Measurements from ENCODE around the gene RHOA. TPM values are rescaled to one million over a fixed set of nuclear protein-coding genes. Genes with fewer than 3 reads are reported as not detected.

The RHOA gene
- total RNA-seq: 100 to 1,000 TPM; 518 to 520 TPM

DNA sequence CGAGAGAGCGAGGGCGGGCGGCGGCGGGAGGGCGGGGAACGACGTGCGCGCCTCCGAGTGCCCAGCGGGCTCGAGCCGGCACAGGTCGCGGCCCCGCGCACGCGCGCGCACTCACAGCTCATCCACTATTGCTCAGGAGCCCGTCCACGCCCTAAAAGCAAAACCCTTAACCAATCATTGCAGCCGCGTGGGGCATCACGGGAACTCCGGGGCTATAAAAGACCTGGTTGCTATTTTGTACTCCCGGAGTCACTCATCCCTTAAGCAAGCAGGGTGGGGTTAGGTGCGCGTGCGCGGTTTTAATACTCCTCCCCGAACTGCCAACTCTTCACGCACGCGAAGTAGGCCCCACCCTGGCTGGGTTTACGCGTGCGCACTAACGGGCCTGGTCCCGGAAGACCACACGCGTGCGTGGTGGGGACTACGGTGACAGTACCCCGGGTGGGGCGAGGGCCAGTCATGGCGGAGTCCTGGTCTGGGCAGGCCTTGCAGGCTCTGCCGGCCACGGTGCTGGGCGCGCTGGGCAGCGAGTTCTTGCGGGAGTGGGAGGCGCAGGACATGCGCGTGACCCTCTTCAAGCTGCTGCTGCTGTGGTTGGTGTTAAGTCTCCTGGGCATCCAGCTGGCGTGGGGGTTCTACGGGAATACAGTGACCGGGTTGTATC lies at the start of gene RHOA, which contains the start of gene TCTA:
RHOA (minus strand) TSS at position 9 of the 664 bp plus-strand sequence. CDS start 36,387 bp downstream, outside the sequence.
TCTA (plus strand) TSS at position 456 of the 664 bp plus-strand sequence; CDS start at position 460, 4 bp downstream.
- Mint-ChIP-seq H3K27ac (peak within 1 kb of the TSS; percentile 95), H3K9me3 (ENCODE audit: insufficient read depth) (no peaks in the 10 kb centered on the region), H3K4me1 (ENCODE audit: low read depth) (peaks cover 64% of the 10 kb centered on the region), H3K27me3 (ENCODE audit: low read depth) (peaks cover 1% of the 10 kb centered on the region), H3K4me3 (peak within 1 kb of the TSS; percentile 86), H3K36me3 (ENCODE audit: low read depth) (peaks cover 61% of the 10 kb centered on the region)
- POLR2A ChIA-PET: interaction anchor here (0.5 to 7.1 kb wide), 27 partner anchors 9 to 403 kb away, joined by 3 to 107 read pairs (median 4); partner anchors contain the start of genes DAG1, GPX1, NDUFAF3 and NICN1
- ATAC-seq: peak; percentile 87
- DNase-seq: peak; percentile 99
- CTCF ChIA-PET: interaction anchor here (1.0 to 1.9 kb wide), 4 partner anchors 17 to 73 kb away, joined by 3 to 16 read pairs (median 6); partner anchors contain the start of genes NICN1 and USP4

- ATAC-seq: no peak
- Mint-ChIP-seq H3K9me3 (ENCODE audit: insufficient read depth) (no peaks in the 10 kb centered on the region), H3K27me3 (ENCODE audit: low read depth) (peaks cover 2% of the 10 kb centered on the region), H3K4me3 (no peak overlapping the region), H3K36me3 (ENCODE audit: low read depth) (no peaks in the 10 kb centered on the region), H3K4me1 (ENCODE audit: low read depth) (no peaks in the 10 kb centered on the region), H3K27ac (no peak overlapping the region)
- no peak for DNase-seq
- ChIA-PET POLR2A (no interaction called here), CTCF (interaction anchor here (1.3 kb wide), 1 partner anchor 79 kb away, joined by 4 read pairs; no protein-coding TSS in a partner anchor)
Measured at GRCh38 chr3:49460956-49461355, 49.2 kb upstream of the RHOA start.

DNA sequence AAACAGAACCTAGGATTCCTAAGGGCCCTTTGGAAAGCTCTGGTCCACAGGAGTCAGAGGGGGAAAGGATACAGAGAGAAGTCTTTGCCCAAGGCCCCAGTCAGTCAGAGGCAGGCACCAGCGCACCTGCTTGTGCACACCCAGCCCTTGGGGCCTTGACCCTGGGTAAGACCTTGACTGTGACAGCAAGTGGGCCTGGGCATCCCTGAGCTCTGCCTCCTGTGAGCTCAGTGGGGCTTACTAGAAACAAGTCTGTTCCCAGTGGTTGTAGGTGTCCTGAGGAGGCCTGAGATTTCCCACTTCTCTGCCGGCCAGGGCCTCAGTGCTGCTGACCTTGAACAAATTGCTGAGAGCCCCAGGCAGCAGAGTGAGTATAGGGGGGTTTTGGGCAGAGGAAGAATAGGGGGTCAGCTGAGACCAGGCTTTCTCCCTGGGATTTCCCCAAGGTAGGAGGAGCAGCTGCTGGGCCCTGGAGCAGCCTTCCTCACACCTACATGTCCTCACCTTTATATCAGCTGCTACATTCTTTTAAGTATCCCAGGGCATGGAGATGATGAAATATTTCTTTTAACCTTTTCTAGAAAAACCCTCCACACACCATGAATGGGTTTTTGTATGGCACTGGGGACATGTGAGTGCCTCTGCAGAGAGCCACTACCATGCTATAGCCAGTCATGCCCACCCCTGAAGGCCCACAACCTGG lies 48.6 kb upstream of the RHOA start:
- peaks cover 2% of the 10 kb centered on the region for H3K27me3 Mint-ChIP-seq (ENCODE audit: low read depth)
- DNase-seq: no peak
- no peak for ATAC-seq
- peaks cover 3% of the 10 kb centered on the region for H3K4me1 Mint-ChIP-seq (ENCODE audit: low read depth)
- H3K36me3 Mint-ChIP-seq (ENCODE audit: low read depth): no peaks in the 10 kb centered on the region
- H3K4me3 Mint-ChIP-seq: no peak overlapping the region
- ChIA-PET CTCF (interaction anchor here (1.2 to 1.3 kb wide), 2 partner anchors 79 to 120 kb away, joined by 3 to 4 read pairs; no protein-coding TSS in a partner anchor), POLR2A (no interaction called here)
- no peak overlapping the region for H3K27ac Mint-ChIP-seq
- H3K9me3 Mint-ChIP-seq (ENCODE audit: insufficient read depth): no peaks in the 10 kb centered on the region

- no peaks in the 10 kb centered on the region for H3K9me3 Mint-ChIP-seq (ENCODE audit: insufficient read depth)
- H3K4me1 Mint-ChIP-seq (ENCODE audit: low read depth): peaks cover 3% of the 10 kb centered on the region
- POLR2A ChIA-PET: no interaction called here
- CTCF ChIA-PET: interaction anchor here (1.0 to 1.4 kb wide), 2 partner anchors 14 to 285 kb away, joined by 3 to 4 read pairs; partner anchors contain the start of genes DAG1 and KLHDC8B
- no peaks in the 10 kb centered on the region for H3K27me3 Mint-ChIP-seq (ENCODE audit: low read depth)
- H3K27ac Mint-ChIP-seq: no peak overlapping the region
- no peak for DNase-seq
- no peak for ATAC-seq
- H3K4me3 Mint-ChIP-seq: no peak overlapping the region
- no peaks in the 10 kb centered on the region for H3K36me3 Mint-ChIP-seq (ENCODE audit: low read depth)
Measured at GRCh38 chr3:49456466-49456865, 44.7 kb upstream of the RHOA start.

GRCh38 chr3:49454898-49455681 lies 43.3 kb upstream of the RHOA start:
- ATAC-seq (no peak), DNase-seq (no peak)
- CTCF ChIA-PET: interaction anchor here (1.0 to 1.6 kb wide), 3 partner anchors 15 to 177 kb away, joined by 3 to 8 read pairs (median 4); partner anchors contain the start of gene DAG1
- H3K36me3 Mint-ChIP-seq (ENCODE audit: low read depth): no peaks in the 10 kb centered on the region
- no peak overlapping the region for H3K4me3 Mint-ChIP-seq
- H3K9me3 Mint-ChIP-seq (ENCODE audit: insufficient read depth): no peaks in the 10 kb centered on the region
- H3K27me3 Mint-ChIP-seq (ENCODE audit: low read depth): no peaks in the 10 kb centered on the region
- POLR2A ChIA-PET: no interaction called here
- no peak overlapping the region for H3K27ac Mint-ChIP-seq
- H3K4me1 Mint-ChIP-seq (ENCODE audit: low read depth): peaks cover 3% of the 10 kb centered on the region

- ChIA-PET POLR2A (no interaction called here), CTCF (interaction anchor here (1.0 to 1.6 kb wide), 4 partner anchors 16 to 176 kb away, joined by 3 to 8 read pairs (median 5); partner anchors contain the start of gene DAG1)
- Mint-ChIP-seq H3K27me3 (ENCODE audit: low read depth) (no peaks in the 10 kb centered on the region), H3K36me3 (ENCODE audit: low read depth) (no peaks in the 10 kb centered on the region), H3K4me1 (ENCODE audit: low read depth) (peaks cover 3% of the 10 kb centered on the region), H3K4me3 (no peak overlapping the region), H3K27ac (no peak overlapping the region), H3K9me3 (ENCODE audit: insufficient read depth) (no peaks in the 10 kb centered on the region)
- no peak for DNase-seq
- ATAC-seq: no peak
Measured at GRCh38 chr3:49454458-49454857, 42.7 kb upstream of the RHOA start.

GRCh38 chr3:49453621-49454020 lies 41.8 kb upstream of the RHOA start:
- no peak for DNase-seq
- no peaks in the 10 kb centered on the region for H3K9me3 Mint-ChIP-seq (ENCODE audit: insufficient read depth)
- H3K27ac Mint-ChIP-seq: no peak overlapping the region
- ChIA-PET CTCF (interaction anchor here (0.9 to 1.3 kb wide), 2 partner anchors 25 to 86 kb away, joined by 3 to 6 read pairs; partner anchors contain the start of gene NICN1), POLR2A (interaction anchor here (1.0 kb wide), 1 partner anchor 113 kb away, joined by 3 read pairs; no protein-coding TSS in a partner anchor)
- no peaks in the 10 kb centered on the region for H3K36me3 Mint-ChIP-seq (ENCODE audit: low read depth)
- no peaks in the 10 kb centered on the region for H3K27me3 Mint-ChIP-seq (ENCODE audit: low read depth)
- H3K4me1 Mint-ChIP-seq (ENCODE audit: low read depth): peaks cover 10% of the 10 kb centered on the region
- no peak overlapping the region for H3K4me3 Mint-ChIP-seq
- ATAC-seq: no peak

GRCh38 chr3:49445391-49445790 lies 33.6 kb upstream of the RHOA start:
- ChIA-PET POLR2A (no interaction called here), CTCF (interaction anchor here (2.5 to 4.2 kb wide), 4 partner anchors 12 to 274 kb away, joined by 8 to 43 read pairs (median 18); partner anchors contain the start of genes KLHDC8B and USP4)
- Mint-ChIP-seq H3K36me3 (ENCODE audit: low read depth) (no peaks in the 10 kb centered on the region), H3K9me3 (ENCODE audit: insufficient read depth) (no peaks in the 10 kb centered on the region), H3K4me1 (ENCODE audit: low read depth) (peaks cover 19% of the 10 kb centered on the region), H3K4me3 (no peak overlapping the region), H3K27me3 (ENCODE audit: low read depth) (no peaks in the 10 kb centered on the region), H3K27ac (no peak overlapping the region)
- ATAC-seq: no peak
- DNase-seq: no peak

GRCh38 chr3:49434731-49435130 lies 23.0 kb upstream of the RHOA start:
- no peaks in the 10 kb centered on the region for H3K36me3 Mint-ChIP-seq (ENCODE audit: low read depth)
- H3K27ac Mint-ChIP-seq: no peak overlapping the region
- H3K4me1 Mint-ChIP-seq (ENCODE audit: low read depth): peaks cover 6% of the 10 kb centered on the region
- H3K9me3 Mint-ChIP-seq (ENCODE audit: insufficient read depth): no peaks in the 10 kb centered on the region
- ATAC-seq (no peak), DNase-seq (no peak)
- ChIA-PET POLR2A (interaction anchor here (0.7 kb wide), 1 partner anchor 78 kb away, joined by 5 read pairs; no protein-coding TSS in a partner anchor), CTCF (no interaction called here)
- H3K27me3 Mint-ChIP-seq (ENCODE audit: low read depth): no peaks in the 10 kb centered on the region
- H3K4me3 Mint-ChIP-seq: no peak overlapping the region

DNA sequence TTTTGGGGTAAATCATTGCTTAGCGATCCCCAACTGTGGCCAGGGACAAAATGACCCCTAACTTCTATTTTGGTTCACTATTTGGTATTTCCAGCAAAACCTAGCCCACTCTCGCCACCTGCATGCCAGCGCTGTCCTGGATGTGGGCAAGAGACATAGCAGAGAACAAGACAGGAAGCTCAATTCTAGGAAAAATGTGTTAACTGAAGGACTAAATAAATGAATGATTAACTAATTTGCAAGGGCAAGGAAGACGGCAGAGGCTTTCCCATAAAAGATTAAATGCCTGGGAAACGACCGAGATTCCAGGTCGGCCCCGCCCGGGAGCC lies 16.9 kb upstream of the RHOA start:
- peak overlapping the region; percentile 90 for H3K4me3 Mint-ChIP-seq
- DNase-seq (no peak), ATAC-seq (peak; percentile 6)
- peaks cover 13% of the 10 kb centered on the region for H3K36me3 Mint-ChIP-seq (ENCODE audit: low read depth)
- CTCF ChIA-PET: interaction anchor here (0.7 to 2.7 kb wide), 9 partner anchors 12 to 406 kb away, joined by 3 to 26 read pairs (median 5); partner anchors contain the start of genes NDUFAF3, TCTA and USP4
- H3K27ac Mint-ChIP-seq: peak overlapping the region; percentile 93
- H3K4me1 Mint-ChIP-seq (ENCODE audit: low read depth): peaks cover 37% of the 10 kb centered on the region
- H3K27me3 Mint-ChIP-seq (ENCODE audit: low read depth): no peaks in the 10 kb centered on the region
- H3K9me3 Mint-ChIP-seq (ENCODE audit: insufficient read depth): no peaks in the 10 kb centered on the region
- POLR2A ChIA-PET: interaction anchor here (0.7 to 8.3 kb wide), 7 partner anchors 15 to 88 kb away, joined by 3 to 107 read pairs (median 4); partner anchors contain the start of genes RHOA and TCTA

- Mint-ChIP-seq H3K27me3 (ENCODE audit: low read depth) (no peaks in the 10 kb centered on the region), H3K4me3 (peak overlapping the region; percentile 90), H3K4me1 (ENCODE audit: low read depth) (peaks cover 46% of the 10 kb centered on the region), H3K27ac (peak overlapping the region; percentile 77), H3K36me3 (ENCODE audit: low read depth) (peaks cover 17% of the 10 kb centered on the region), H3K9me3 (ENCODE audit: insufficient read depth) (no peaks in the 10 kb centered on the region)
- POLR2A ChIA-PET: interaction anchor here (8.3 kb wide), 1 partner anchor 13 kb away, joined by 107 read pairs; the partner anchor contains the start of genes RHOA and TCTA
- no peak for DNase-seq
- CTCF ChIA-PET: interaction anchor here (1.0 to 1.2 kb wide), 3 partner anchors 11 to 16 kb away, joined by 3 to 6 read pairs (median 4); no protein-coding TSS in a partner anchor
- ATAC-seq: no peak
Measured at GRCh38 chr3:49427586-49427985, 15.8 kb upstream of the RHOA start.

All from activated CD8-positive, alpha-beta T cell treated with anti-CD3 and anti-CD28 coated beads, Interleukin-2, amount 10 ng/mL, durations not matched to agents 7 days and 5 days (primary cell).